ENCODE data around the gene OR2D3.
A peak's percentile ranks its signal among the peaks of the same experiment; 100 is the strongest.
"Not testable (repeated sequence)": the region's sequence is repeated elsewhere in the genome, so short reads cannot be mapped to it uniquely, and the experiment has no call there.

Gene OR2D3, protein sequence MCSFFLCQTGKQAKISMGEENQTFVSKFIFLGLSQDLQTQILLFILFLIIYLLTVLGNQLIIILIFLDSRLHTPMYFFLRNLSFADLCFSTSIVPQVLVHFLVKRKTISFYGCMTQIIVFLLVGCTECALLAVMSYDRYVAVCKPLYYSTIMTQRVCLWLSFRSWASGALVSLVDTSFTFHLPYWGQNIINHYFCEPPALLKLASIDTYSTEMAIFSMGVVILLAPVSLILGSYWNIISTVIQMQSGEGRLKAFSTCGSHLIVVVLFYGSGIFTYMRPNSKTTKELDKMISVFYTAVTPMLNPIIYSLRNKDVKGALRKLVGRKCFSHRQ

DNA sequence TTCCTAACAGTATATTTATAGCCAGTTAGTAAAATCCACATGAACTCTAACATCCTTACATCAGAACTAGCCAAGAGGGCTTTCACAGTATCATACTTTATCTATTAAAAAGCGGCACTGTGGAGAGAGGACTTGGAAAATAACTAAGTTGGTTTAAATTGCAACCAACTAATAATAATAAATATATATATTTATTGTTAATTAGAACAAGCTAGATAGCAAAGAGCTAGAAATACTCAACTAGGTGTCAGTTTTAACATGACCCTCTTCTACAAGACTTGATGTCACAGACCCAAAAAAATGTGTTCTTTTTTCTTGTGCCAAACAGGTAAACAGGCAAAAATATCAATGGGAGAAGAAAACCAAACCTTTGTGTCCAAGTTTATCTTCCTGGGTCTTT, at the start of gene OR2D3:
TSS of gene OR2D3 (plus strand) at position 301 of the 400 bp plus-strand sequence. CDS start at position 301, 0 bp downstream.
- intact Hi-C loops (cut with DNase I): no loop called here
- DNase-seq: no peak

DNA sequence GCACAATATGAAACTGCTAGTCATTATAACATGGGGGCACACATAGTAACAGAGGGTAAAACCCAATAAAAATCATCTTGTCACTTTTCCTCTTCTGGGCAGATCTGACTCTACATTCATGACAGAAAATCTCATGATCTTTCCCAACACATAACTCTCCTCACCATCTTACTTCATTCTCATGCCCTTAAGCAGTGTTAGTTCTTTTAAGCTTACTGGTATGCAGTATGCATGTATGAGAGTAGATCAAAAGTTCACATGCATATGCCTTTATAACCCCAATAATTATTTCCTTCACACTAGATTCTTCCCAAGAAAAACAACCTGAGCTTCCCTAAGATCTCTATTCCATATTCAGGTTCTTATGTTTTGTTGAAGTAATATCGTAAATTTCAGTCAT, 49.5 kb upstream of the OR2D3 start:
- intact Hi-C loops (cut with DNase I): no loop called here

DNA sequence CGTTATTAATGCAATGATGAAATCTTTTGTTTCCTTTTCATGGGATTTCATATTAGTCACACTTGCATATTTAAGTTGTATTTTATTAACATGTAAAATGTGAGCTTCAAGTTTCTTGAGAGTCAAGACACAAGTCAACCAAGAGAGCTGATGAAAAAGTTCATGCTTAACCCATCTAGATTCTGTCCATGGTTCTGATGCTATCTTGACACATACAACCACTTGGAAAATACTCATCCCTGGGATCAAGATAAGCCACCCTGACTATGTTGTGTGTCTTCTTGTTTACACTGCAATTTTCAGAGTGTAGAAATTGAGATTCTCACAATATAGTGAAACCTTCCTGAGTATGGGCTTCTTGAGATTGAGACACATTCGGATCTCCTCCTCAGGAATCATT, 45.0 kb upstream of the OR2D3 start:
- intact Hi-C loops (cut with DNase I): no loop called here
- no peak for DNase-seq

More for the DNA sequence above, 49.5 kb upstream of the OR2D3 start:
- no peak for DNase-seq

DNA sequence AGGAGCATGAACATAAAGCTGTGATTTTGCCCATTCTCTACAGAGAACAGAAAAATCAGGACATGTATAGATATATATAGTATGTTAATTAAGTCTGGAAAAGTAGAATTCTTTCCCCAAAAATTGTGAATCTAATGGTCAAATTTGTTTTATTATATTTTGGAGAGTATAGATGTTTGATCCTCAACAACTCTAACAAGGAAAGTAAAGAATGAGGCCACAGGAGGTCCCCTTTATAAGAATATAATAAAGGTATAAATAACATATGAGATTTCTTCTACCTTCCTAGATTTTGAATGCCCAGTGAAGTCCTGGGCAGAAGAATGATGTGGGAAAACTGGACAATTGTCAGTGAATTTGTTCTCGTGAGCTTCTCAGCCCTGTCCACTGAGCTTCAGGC, 44.5 kb upstream of the OR2D3 start, which contains the start of gene OR10A4:
TSS of gene OR10A4 (plus strand) at position 301 of the 400 bp plus-strand sequence. CDS start at position 324, 23 bp downstream.
- DNase-seq: no peak
- intact Hi-C loops (cut with DNase I): no loop called here

DNA sequence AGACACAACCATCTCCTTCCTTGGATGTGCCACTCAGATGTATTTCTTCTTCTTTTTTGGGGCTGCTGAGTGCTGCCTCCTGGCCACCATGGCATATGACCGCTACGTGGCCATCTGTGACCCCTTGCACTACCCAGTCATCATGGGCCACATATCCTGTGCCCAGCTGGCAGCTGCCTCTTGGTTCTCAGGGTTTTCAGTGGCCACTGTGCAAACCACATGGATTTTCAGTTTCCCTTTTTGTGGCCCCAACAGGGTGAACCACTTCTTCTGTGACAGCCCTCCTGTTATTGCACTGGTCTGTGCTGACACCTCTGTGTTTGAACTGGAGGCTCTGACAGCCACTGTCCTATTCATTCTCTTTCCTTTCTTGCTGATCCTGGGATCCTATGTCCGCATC, 43.9 kb upstream of the OR2D3 start:
- intact Hi-C loops (cut with DNase I): no loop called here
- no peak for DNase-seq

DNA sequence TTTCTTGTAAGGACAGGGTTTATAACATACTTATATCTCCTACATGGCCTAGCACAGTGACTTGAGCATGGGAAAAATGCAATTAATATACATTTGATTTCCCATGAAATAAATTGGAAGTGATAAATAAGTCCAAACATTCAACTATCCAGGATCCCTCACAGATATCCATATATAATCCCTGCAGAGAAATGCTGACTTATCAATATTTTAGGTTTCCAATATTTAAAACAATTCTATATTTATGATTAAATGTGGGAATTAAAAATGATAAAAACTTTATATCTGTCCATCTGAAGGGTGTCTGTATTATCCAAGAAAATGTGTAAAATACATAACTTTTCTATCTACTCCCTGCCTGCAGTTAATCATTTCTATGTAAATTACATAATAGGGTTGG, 38.1 kb upstream of the OR2D3 start:
- DNase-seq: no peak
- intact Hi-C loops (cut with DNase I): no loop called here

DNA sequence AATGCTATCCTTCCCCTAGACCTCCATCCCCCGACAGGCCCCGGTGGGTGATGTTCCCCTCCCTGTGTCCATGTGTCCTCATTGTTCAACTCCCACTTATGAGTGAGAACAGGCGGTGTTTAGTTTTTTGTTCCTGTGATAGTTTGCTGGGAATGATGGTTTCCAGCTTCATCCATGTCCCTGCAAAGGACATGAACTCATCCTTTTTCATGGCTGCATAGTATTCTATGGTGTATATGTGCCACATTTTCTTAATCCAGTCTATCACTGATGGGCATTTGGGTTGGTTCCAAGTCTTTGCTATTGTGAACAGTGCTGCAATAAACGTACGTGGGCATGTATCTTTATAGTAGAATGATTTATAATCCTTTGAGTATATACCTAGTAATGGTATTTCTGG, 33.1 kb upstream of the OR2D3 start:
- DNase-seq; intact Hi-C loops (cut with DNase I): not testable (repeated sequence)

DNA sequence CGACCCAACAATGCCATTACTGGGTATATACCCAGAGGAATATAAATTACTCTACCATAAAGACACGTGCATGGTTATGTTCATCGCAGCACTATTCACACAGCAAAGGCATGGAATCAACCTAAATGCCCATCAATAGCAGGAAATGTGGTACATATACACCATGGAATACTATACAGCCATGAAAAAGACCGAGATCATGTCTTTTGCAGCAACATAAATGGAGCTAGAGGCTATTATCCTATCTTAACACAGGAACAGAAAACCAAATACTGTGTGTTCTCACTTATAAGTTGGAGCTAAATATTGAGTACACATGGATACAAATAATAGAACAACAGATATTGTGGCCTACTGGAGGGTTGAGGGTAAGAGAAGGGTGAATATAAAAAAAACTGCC, 32.0 kb upstream of the OR2D3 start:
- no peak for DNase-seq
- intact Hi-C loops (cut with DNase I): no loop called here

DNA sequence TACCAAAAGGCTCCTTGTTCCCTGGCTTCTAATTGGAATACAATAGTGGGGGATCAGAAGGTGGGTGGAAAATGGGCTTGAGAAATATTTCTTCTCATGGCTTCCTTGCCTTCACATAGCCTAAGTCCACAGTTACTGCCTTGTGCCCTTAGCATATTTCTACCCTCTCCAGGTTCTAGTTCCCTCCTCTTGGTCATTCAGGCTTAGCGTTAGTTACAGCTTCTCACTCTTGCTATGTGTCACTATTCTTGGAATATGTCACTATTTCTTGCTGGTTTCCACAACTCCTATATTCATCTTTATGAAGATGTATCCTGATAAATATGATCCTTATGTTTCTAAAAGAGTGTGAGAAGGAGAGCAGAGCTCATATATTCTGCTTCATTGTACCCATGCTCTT, 31.0 kb upstream of the OR2D3 start:
- DNase-seq: no peak
- intact Hi-C loops (cut with DNase I): no loop called here

DNA sequence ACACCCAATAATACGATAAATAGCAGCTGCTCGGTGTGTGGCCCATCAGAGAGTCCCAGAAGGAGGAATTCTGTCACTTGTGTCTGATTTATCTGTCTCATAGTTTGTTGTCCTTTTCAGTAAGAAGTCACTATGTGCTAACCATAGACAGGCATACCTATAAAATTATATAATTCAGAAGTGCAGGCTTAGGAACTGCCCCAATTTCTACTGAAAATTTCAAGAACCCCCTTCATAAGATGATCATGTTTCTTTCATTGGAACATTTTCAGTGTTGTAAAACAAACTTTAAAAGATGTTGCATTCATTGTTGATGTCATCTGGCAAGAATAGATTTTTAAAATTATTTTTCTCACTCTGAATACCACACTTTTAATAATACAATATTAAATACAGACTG, 28.4 kb upstream of the OR2D3 start, which contains the start of gene OR2D2:
TSS of gene OR2D2 (minus strand) at position 101 of the 400 bp plus-strand sequence. CDS start at position 101, 0 bp downstream.
- intact Hi-C loops (cut with DNase I): no loop called here
- no peak for DNase-seq

DNA sequence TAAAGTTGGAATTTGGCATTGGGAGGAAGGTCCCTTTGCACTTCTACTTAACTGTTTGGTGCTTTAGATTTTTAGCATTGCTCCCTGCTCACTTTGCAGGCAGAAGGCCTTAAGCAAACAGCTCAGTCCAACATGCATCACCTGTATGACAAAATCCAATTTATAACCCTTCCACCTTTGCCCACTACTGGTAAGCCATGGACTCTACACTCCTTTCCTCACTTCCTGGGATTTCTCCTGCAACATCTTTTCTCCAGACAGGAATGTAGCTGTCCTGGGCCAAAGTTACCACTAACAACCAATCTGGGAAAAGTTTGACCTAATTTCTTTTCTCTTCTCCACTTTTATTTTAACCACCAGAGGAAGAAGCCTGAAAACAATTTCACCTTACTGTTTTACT, 26.7 kb upstream of the OR2D3 start:
- intact Hi-C loops (cut with DNase I): no loop called here
- DNase-seq: no peak

DNA sequence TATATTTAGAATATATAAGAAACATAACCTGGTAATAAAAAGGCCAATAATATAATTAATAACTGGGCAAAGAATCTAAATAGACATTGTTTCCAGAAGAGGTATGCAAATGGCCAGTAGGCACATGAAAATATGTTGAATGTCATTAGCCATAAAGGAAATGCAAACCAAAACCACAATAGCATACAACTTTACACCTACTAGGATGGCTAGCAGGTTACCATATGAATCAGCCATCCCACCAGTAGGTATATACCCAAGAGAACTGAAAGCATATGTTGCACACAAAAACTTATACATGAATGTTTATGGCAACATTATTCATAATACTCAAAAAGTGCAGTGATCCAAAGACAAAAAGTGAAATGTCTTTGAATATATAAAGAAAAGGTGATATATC, 25.8 kb upstream of the OR2D3 start:
- intact Hi-C loops (cut with DNase I): no loop called here
- DNase-seq: no peak

DNA sequence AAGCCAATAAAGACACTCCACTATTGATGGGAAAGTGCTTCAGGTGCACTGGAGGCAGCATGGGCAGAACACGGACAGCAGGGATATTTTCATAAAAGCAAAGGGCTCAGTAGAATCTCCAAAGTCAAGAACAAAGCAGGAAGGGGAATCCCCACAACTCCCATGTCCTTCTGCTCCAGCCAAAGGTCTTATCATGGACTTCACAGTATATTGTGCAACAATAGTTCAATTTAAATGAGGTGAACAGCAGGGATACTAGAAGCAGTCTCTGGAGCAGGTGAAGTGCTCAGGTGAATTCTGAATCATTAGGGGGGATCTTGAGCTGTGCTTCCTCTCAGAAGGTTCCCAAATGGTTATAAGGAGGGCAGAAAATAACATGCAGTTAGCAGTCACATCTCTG, 21.9 kb upstream of the OR2D3 start:
- DNase-seq: no peak

DNA sequence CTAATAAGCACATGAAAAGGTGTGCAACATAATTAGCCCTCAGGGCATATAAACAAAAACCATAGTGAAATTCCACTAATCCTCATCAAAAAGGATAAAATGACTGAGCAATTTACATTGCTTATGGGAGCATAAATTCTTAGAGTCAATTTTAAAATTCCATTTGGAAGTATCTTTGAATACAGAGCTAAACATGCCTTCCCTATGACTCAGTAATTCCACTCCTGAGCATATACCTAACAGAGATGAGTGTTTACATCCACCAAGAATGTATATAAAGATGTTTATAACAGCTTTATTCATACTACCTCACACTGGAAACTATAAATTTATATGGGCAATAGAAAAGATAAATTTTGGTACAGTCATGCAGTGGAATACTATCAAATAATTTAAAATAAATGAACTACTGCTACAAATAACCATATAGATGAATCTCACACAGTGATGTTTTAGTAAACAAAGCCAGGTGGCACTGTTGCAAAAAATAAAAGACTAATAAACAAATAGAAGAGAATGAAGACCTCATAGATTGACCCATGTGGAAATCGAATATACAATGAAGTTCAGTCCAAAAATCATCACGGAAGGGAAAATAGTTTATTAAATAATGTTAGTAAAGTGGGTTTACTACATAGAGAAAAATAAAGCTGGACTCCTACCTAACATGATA, 20.3 kb upstream of the OR2D3 start:
- DNase-seq: no peak
- intact Hi-C loops (cut with DNase I): no loop called here

More for the DNA sequence above, 21.9 kb upstream of the OR2D3 start:
- intact Hi-C loops (cut with DNase I): no loop called here

DNA sequence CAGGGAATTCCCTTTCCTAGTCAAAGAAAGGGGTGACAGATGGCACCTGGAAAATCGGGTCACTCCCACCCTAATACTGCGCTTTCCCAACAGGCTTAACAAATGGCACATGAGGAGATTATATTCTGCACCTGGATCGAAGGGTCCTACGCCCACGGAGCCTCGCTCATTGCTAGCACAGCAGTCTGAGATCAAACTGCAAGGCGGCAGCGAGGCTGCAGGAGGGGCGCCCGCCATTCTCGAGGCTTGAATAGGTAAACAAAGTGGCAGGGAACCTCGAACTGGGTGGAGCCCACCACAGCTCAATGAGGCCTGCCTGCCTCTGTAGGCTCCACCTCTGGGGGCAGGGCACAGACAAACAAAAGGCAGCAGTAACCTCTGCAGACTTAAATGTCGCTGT, 16.0 kb upstream of the OR2D3 start:
- DNase-seq; intact Hi-C loops (cut with DNase I): not testable (repeated sequence)

DNA sequence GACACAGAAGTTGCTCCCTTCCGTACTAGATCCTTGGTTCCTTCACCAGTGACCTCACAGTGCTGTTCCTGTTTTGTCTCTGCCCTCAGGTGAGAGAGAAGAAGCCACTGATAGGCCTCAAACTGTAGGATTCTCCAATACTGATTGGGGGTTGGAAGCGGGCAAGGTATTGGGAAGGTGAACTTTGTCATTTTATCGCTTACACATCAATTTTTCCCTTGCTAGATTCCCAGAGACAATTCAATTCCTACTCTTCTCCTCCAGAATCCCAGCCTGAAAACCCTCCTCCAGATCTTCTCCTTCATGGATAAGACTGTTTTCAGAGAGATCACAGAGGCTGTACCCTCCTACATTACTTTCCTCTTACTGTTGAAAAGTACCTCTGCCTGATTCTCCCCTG, 9.4 kb upstream of the OR2D3 start:
- no peak for DNase-seq
- intact Hi-C loops (cut with DNase I): loop anchor here (10.0 kb wide), 1 partner anchor 393 kb away; no protein-coding TSS in a partner anchor

DNA sequence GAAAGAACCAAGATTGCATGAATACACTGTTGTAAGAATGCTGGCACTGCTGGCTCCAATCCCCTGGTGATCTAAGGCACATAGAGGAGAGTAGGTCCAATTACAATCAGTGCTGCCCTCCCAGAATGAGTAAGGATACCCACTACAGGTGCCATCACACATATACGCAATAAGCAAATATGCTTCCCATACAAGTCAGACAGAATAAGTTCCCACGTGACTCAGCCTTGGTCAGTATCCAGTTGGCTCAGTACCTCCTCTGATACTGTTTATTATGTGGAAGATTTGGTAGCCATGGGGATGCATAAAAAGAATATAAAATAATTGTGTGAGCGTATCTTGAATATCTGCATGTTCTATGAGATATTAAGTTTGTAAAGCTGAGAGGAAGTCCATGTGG, 8.9 kb upstream of the OR2D3 start:
- intact Hi-C loops (cut with DNase I): loop anchor here (10.0 kb wide), 1 partner anchor 393 kb away; no protein-coding TSS in a partner anchor
- DNase-seq: no peak

DNA sequence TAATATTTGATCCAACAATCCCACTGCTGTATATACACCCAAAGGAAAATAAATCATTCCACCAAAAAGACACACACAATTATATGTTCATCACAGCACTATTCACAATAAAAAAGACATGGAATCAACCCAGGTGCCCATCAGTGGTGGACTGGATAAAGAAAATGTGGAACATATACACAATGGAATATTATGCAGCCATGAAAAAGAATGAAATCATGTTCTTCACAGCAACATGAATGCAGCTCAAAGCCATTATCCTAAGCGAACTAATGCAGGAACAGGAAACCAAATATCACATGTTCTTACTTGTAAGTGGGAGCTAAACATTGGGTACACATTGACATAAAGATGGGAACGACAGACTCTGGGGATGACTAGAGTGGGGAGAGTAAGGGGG, 1.1 kb upstream of the OR2D3 start:
- intact Hi-C loops (cut with DNase I): loop anchor here (10.0 kb wide), 1 partner anchor 385 kb away; no protein-coding TSS in a partner anchor
- DNase-seq: no peak

DNA sequence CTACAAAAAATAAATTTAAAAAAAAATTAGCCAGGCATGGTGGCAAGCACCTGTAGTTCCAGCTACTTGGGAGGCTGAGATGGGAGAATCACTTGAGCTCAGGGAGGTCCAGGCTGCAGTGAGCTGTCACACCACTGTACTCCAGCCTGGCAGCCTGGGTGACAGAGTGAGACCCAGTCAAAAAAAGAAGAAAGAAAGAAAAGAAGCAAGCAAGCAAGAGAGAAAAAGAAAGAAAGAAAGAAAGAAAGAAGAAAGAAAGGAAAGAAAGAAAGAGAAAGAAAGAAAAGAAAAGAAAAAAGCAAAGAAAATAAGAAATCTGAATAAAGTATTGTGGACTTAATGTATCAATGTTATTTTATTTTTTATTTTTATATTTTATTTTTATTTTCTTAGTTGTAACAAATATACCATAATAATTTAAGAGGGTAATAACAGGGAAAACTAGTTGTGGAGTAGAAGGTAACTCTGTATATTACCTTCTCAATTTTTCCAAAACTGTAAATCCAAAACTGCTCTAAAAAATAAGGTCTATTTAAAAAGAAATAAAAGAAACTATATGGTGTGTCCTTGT, 4.3 kb downstream of the OR2D3 start:
- no peak for DNase-seq
- intact Hi-C loops (cut with DNase I): no loop called here

DNA sequence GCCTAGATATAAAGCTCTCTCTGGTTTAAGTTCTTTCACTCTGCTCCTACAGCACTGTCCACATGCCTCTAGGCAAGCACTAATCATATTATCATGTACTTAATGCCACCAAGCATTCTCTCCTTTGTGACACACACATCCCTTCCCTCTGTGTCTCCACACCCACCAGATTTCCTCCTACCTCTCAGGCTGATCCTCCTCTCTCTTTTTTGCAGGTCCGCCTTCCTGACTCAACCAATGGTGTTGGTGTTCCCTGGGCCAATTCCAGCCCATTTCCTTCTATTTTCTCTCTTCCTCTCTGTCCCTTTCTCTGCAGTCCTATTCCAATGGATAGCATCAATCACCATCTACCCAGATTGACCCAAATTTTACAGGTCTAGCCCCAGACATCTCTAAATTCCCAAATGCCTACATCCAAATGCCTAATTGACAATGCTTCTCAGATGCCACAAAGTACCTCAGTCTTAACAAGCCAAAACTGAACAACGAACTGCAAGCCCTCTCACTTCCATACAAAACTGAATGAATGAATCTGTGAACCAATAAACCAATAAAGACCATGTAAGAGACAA, 4.9 kb downstream of the OR2D3 start:
- intact Hi-C loops (cut with DNase I): no loop called here
- DNase-seq: peak in 30 of 42 donors; percentile 5 to 78 (median 31)
